AG09309 (cell line): Measurements from ENCODE around the gene DGKG.

Experiments
- DNase-seq: peaks from one replicate; pipeline ENCODE4 v3.0.0-alpha.2; 2010; ENCODE audit warnings: low read depth
- H3K4me3 ChIP-seq: 2 replicates; pipeline ENCODE4 v1.5.1; 2011; ENCODE audit warnings: mild to moderate bottlenecking, low read depth, low read length, moderate library complexity; ENCODE audit not compliant: control insufficient read depth
- CTCF ChIP-seq: IDR thresholded peaks from 2 replicates; pipeline ENCODE4 v1.5.1; 2011; ENCODE audit warnings: mild to moderate bottlenecking, low read depth, low read length, inconsistent platforms; ENCODE audit not compliant: insufficient read depth, control insufficient read depth; ENCODE audit errors: missing control alignments

The DGKG gene

GRCh38 chr3:186198442-186198841, 163.6 kb downstream of the DGKG start:
- no peak for DNase-seq
- TF ChIP-seq CTCF: no peak
- H3K4me3 ChIP-seq: no peak overlapping the region

DNA sequence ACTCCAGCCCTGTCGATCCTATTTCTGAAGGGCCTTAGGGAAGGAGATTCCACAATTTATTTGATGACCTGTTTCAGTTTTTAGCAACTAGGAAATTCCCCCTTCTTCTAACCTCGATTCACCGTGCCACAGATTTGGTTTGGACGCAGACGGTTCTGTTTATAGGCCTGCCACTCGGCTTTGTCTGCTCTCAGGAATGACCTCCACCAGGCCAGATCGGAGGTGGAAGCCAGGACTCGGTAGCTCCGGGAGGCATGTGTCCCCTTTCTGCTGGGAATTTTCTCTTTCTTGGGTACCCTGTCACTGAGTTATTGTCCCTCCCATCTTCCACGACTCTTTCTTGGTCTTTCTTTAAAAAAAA, 167.6 kb downstream of the DGKG start:
- DNase-seq: no peak
- no peak overlapping the region for H3K4me3 ChIP-seq
- TF ChIP-seq CTCF: no peak

- no peak for TF ChIP-seq CTCF
- DNase-seq: no peak
- no peak overlapping the region for H3K4me3 ChIP-seq
Measured at GRCh38 chr3:186193534-186194450, 168.2 kb downstream of the DGKG start.

DNA sequence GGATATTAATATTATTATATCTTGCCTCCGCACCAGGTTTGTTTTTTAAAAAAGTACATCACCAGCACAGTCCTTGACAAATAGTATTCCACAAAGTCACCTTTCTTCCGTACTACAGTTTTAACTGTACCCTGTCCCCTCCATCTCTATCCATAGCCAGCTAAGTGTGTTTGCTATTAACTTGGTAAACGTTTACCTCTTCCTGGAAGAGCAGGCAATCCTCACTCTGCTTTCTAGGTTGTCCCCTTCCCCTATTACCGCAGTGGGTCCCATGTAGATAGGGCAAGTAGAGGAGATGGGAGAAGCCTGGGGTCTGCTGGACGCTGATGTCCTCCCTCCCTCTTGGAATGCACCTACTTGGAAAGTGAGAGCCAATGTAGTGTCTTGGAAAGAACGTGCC, 169.2 kb downstream of the DGKG start:
- no peak for TF ChIP-seq CTCF
- no peak overlapping the region for H3K4me3 ChIP-seq
- no peak for DNase-seq

DNA sequence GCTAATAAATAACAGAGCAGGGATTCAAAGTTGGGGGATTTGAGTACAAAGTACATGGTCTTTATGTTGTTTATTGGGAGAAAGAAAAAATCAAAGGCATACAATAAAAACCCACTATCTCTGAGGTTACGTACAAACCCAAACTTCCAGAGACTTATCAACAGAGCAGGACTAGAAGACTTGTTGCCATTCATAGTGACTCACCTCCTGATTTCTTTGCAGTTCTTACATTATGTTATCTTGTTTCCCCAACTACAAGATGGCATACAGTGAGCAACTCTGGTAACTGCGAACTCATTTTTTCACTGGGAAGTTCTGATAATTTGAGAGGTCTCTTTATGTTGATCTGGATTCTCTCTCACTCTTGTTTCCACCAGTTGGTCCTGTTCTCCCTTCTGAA, 172.5 kb downstream of the DGKG start:
- no peak for TF ChIP-seq CTCF
- DNase-seq: no peak
- no peak overlapping the region for H3K4me3 ChIP-seq

- DNase-seq: no peak
- no peak overlapping the region for H3K4me3 ChIP-seq
- TF ChIP-seq CTCF: no peak
Measured at GRCh38 chr3:186187401-186188275, 174.4 kb downstream of the DGKG start.
